ENCODE data around the gene CCDC88C. TPM values are rescaled to one million over a fixed set of nuclear protein-coding genes. Genes with fewer than 3 reads are reported as not detected.

CCDC88C gene
- total RNA-seq, 1 experiment from 2014 or later = 57.9 TPM

- H3K4me1 ChIP-seq (ENCODE audit: low read length) = peaks cover 28% of the 10 kb centered on the region
- H3K9me2 ChIP-seq (replicated peaks; ENCODE audit: insufficient read depth, low read length) = no peaks in the 10 kb centered on the region
- H3K36me3 ChIP-seq (ENCODE audit: insufficient read depth, low read length) = no peaks in the 10 kb centered on the region
- H2AFZ ChIP-seq (ENCODE audit: low read length) = no peak overlapping the region
- H3K4me2 ChIP-seq (ENCODE audit: low read depth, low read length, poor library complexity, severe bottlenecking) = no peak overlapping the region
- peaks cover 9% of the 10 kb centered on the region for H3K79me2 ChIP-seq (ENCODE audit: low read length)
- no peak overlapping the region for H3K4me3 ChIP-seq (ENCODE audit: low read length)
- no peaks in the 10 kb centered on the region for H4K20me1 ChIP-seq (ENCODE audit: insufficient read depth, low read depth, low read length)
- no peaks in the 10 kb centered on the region for H3K27me3 ChIP-seq (ENCODE audit: low read length)
- H3K9me3 ChIP-seq (ENCODE audit: low read length) = no peaks in the 10 kb centered on the region
- DNase-seq = no peak
- H3K27ac ChIP-seq (ENCODE audit: low read length) = no peak overlapping the region
- H3K9ac ChIP-seq (ENCODE audit: low read length) = no peak overlapping the region
Observed at GRCh38 chr14:91420686-91421085, 3.1 kb upstream of the CCDC88C start.

GRCh38 chr14:91419451-91419850 lies 1.8 kb upstream of the CCDC88C start:
- no peak for DNase-seq
- H3K9ac ChIP-seq (ENCODE audit: low read length) = no peak overlapping the region

GRCh38 chr14:91419044-91419397 lies 1.4 kb upstream of the CCDC88C start:
- Histone ChIP-seq H3K4me3 (ENCODE audit: low read length) (no peak overlapping the region; the same call in 1 of the 2 replicates), H3K27ac (ENCODE audit: low read length) (no peak overlapping the region), H3K9ac (ENCODE audit: low read length) (no peak overlapping the region), H3K36me3 (ENCODE audit: insufficient read depth, low read length) (peaks cover 12% of the 10 kb centered on the region), H3K9me3 (ENCODE audit: low read length) (no peaks in the 10 kb centered on the region), H3K79me2 (ENCODE audit: low read length) (peaks cover 23% of the 10 kb centered on the region), H4K20me1 (ENCODE audit: insufficient read depth, low read depth, low read length) (peaks cover 4% of the 10 kb centered on the region; the same call in 1 of the 2 replicates), H3K27me3 (ENCODE audit: low read length) (no peaks in the 10 kb centered on the region), H3K9me2 (replicated peaks; ENCODE audit: insufficient read depth, low read length) (no peaks in the 10 kb centered on the region), H3K4me2 (ENCODE audit: low read depth, low read length, poor library complexity, severe bottlenecking) (peak overlapping the region; percentile 76), H2AFZ (ENCODE audit: low read length) (0 out of 2 replicates have a peak overlapping the region, but pooled peaks have one; percentile 16), H3K4me1 (ENCODE audit: low read length) (peaks cover 40% of the 10 kb centered on the region)
- DNase-seq = no peak

More at GRCh38 chr14:91419451-91419850, 1.8 kb upstream of the CCDC88C start:
- H3K27me3 ChIP-seq (ENCODE audit: low read length) = no peaks in the 10 kb centered on the region
- H2AFZ ChIP-seq (ENCODE audit: low read length) = 0 out of 2 replicates have a peak overlapping the region, but pooled peaks have one; percentile 16
- H3K4me1 ChIP-seq (ENCODE audit: low read length) = peaks cover 36% of the 10 kb centered on the region
- H3K9me2 ChIP-seq (replicated peaks; ENCODE audit: insufficient read depth, low read length) = no peaks in the 10 kb centered on the region
- no peak overlapping the region for H3K4me3 ChIP-seq (ENCODE audit: low read length)
- H3K36me3 ChIP-seq (ENCODE audit: insufficient read depth, low read length) = peaks cover 8% of the 10 kb centered on the region
- no peak overlapping the region for H3K27ac ChIP-seq (ENCODE audit: low read length)
- H3K9me3 ChIP-seq (ENCODE audit: low read length) = no peaks in the 10 kb centered on the region
- H3K79me2 ChIP-seq (ENCODE audit: low read length) = peaks cover 19% of the 10 kb centered on the region
- H4K20me1 ChIP-seq (ENCODE audit: insufficient read depth, low read depth, low read length) = no peaks in the 10 kb centered on the region; the same call in 1 of the 2 replicates
- H3K4me2 ChIP-seq (ENCODE audit: low read depth, low read length, poor library complexity, severe bottlenecking) = peak overlapping the region; percentile 76

GRCh38 chr14:91418387-91419043 lies 895 bp upstream of the CCDC88C start:
- peak overlapping the region; percentile 62 for H3K4me3 ChIP-seq (ENCODE audit: low read length)
- peaks cover 46% of the 10 kb centered on the region for H3K4me1 ChIP-seq (ENCODE audit: low read length)
- H3K79me2 ChIP-seq (ENCODE audit: low read length) = peaks cover 28% of the 10 kb centered on the region
- peaks cover 9% of the 10 kb centered on the region; the same call in 1 of the 2 replicates for H4K20me1 ChIP-seq (ENCODE audit: insufficient read depth, low read depth, low read length)
- H3K9ac ChIP-seq (ENCODE audit: low read length) = peak overlapping the region; percentile 77
- H2AFZ ChIP-seq (ENCODE audit: low read length) = peak overlapping the region; percentile 55
- peak overlapping the region; percentile 5; the same call in 1 of the 2 replicates for H3K27ac ChIP-seq (ENCODE audit: low read length)
- H3K9me3 ChIP-seq (ENCODE audit: low read length) = no peaks in the 10 kb centered on the region
- H3K4me2 ChIP-seq (ENCODE audit: low read depth, low read length, poor library complexity, severe bottlenecking) = peak overlapping the region; percentile 76
- peak; percentile 93 for DNase-seq
- no peaks in the 10 kb centered on the region for H3K9me2 ChIP-seq (replicated peaks; ENCODE audit: insufficient read depth, low read length)
- H3K27me3 ChIP-seq (ENCODE audit: low read length) = no peaks in the 10 kb centered on the region
- peaks cover 17% of the 10 kb centered on the region for H3K36me3 ChIP-seq (ENCODE audit: insufficient read depth, low read length)

- Histone ChIP-seq H3K27ac (ENCODE audit: low read length) (peak overlapping the region; percentile 5; the same call in 1 of the 2 replicates), H3K4me1 (ENCODE audit: low read length) (peaks cover 51% of the 10 kb centered on the region), H3K27me3 (ENCODE audit: low read length) (no peaks in the 10 kb centered on the region), H3K9ac (ENCODE audit: low read length) (peak overlapping the region; percentile 77), H2AFZ (ENCODE audit: low read length) (peak overlapping the region; percentile 55), H3K4me2 (ENCODE audit: low read depth, low read length, poor library complexity, severe bottlenecking) (peak overlapping the region; percentile 76), H3K4me3 (ENCODE audit: low read length) (peak overlapping the region; percentile 62), H4K20me1 (ENCODE audit: insufficient read depth, low read depth, low read length) (peaks cover 14% of the 10 kb centered on the region; the same call in 1 of the 2 replicates), H3K9me2 (replicated peaks; ENCODE audit: insufficient read depth, low read length) (no peaks in the 10 kb centered on the region), H3K9me3 (ENCODE audit: low read length) (no peaks in the 10 kb centered on the region), H3K79me2 (ENCODE audit: low read length) (peaks cover 33% of the 10 kb centered on the region), H3K36me3 (ENCODE audit: insufficient read depth, low read length) (peaks cover 22% of the 10 kb centered on the region)
- DNase-seq = peak; percentile 93
Observed at GRCh38 chr14:91417983-91418386, 365 bp upstream of the CCDC88C start.

GRCh38 chr14:91416744-91417119 lies 888 bp downstream of the CCDC88C start:
- peak overlapping the region; percentile 31; the same call in 1 of the 2 replicates for H2AFZ ChIP-seq (ENCODE audit: low read length)
- H3K4me3 ChIP-seq (ENCODE audit: low read length) = peak overlapping the region; percentile 78
- peak; percentile 74 for DNase-seq

GRCh38 chr14:91415794-91416743 lies 1.6 kb downstream of the CCDC88C start:
- H3K36me3 ChIP-seq (ENCODE audit: insufficient read depth, low read length) = peaks cover 27% of the 10 kb centered on the region
- H3K27me3 ChIP-seq (ENCODE audit: low read length) = no peaks in the 10 kb centered on the region
- peak overlapping the region; percentile 93 for H3K27ac ChIP-seq (ENCODE audit: low read length)
- H3K9me3 ChIP-seq (ENCODE audit: low read length) = no peaks in the 10 kb centered on the region
- H3K4me2 ChIP-seq (ENCODE audit: low read depth, low read length, poor library complexity, severe bottlenecking) = peak overlapping the region; percentile 86
- peak overlapping the region; percentile 78 for H3K4me3 ChIP-seq (ENCODE audit: low read length)
- peak overlapping the region; percentile 77 for H3K9ac ChIP-seq (ENCODE audit: low read length)
- H2AFZ ChIP-seq (ENCODE audit: low read length) = peak overlapping the region; percentile 31; the same call in 1 of the 2 replicates
- no peaks in the 10 kb centered on the region for H3K9me2 ChIP-seq (replicated peaks; ENCODE audit: insufficient read depth, low read length)
- peak; percentile 96 for DNase-seq
- H4K20me1 ChIP-seq (ENCODE audit: insufficient read depth, low read depth, low read length) = peaks cover 14% of the 10 kb centered on the region; the same call in 1 of the 2 replicates
- H3K4me1 ChIP-seq (ENCODE audit: low read length) = peaks cover 63% of the 10 kb centered on the region
- peaks cover 52% of the 10 kb centered on the region for H3K79me2 ChIP-seq (ENCODE audit: low read length)

More at GRCh38 chr14:91416744-91417119, 888 bp downstream of the CCDC88C start:
- Histone ChIP-seq H3K36me3 (ENCODE audit: insufficient read depth, low read length) (peaks cover 27% of the 10 kb centered on the region), H3K4me2 (ENCODE audit: low read depth, low read length, poor library complexity, severe bottlenecking) (peak overlapping the region; percentile 86), H3K9me2 (replicated peaks; ENCODE audit: insufficient read depth, low read length) (no peaks in the 10 kb centered on the region), H4K20me1 (ENCODE audit: insufficient read depth, low read depth, low read length) (peaks cover 14% of the 10 kb centered on the region; the same call in 1 of the 2 replicates), H3K4me1 (ENCODE audit: low read length) (peaks cover 57% of the 10 kb centered on the region), H3K9me3 (ENCODE audit: low read length) (no peaks in the 10 kb centered on the region), H3K9ac (ENCODE audit: low read length) (peak overlapping the region; percentile 77), H3K79me2 (ENCODE audit: low read length) (peaks cover 45% of the 10 kb centered on the region), H3K27ac (ENCODE audit: low read length) (peak overlapping the region; percentile 93), H3K27me3 (ENCODE audit: low read length) (no peaks in the 10 kb centered on the region)

All from Karpas-422 (cell line).